NCI-H1694 (cell line): ENCODE results near the gene OR1E2.
"Not testable (repeated sequence)": the region's sequence is repeated elsewhere in the genome, so short reads cannot be mapped to it uniquely, and the experiment has no call there.

Experiments
- DNase-seq: peaks from one replicate; lab custom pipeline; 2025; lab: John Stamatoyannopoulos, UW

OR1E2 gene, protein sequence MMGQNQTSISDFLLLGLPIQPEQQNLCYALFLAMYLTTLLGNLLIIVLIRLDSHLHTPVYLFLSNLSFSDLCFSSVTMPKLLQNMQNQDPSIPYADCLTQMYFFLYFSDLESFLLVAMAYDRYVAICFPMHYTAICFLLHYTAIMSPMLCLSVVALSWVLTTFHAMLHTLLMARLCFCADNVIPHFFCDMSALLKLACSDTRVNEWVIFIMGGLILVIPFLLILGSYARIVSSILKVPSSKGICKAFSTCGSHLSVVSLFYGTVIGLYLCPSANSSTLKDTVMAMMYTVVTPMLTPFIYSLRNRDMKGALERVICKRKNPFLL

DNA sequence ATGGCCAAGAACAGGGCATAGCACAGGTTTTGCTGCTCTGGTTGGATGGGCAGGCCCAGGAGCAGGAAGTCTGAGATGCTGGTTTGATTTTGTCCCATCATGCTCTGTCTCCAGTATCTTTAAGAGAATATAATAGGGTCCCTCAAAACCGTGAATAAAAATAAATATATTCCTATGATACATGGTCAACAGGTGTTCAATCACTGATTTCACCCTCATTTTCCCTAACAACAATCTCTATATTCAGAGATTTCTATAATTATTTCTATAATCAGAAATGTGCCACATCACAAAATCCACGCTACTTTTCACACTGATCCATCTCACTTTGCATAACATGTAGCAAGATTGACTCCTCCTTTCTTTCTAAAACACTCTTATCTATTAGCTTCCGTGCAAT is at the start of gene OR1E2:
OR1E2 (minus strand) TSS at position 101 of the 400 bp plus-strand sequence; CDS start at position 101, 0 bp downstream.
- no peak for DNase-seq

DNA sequence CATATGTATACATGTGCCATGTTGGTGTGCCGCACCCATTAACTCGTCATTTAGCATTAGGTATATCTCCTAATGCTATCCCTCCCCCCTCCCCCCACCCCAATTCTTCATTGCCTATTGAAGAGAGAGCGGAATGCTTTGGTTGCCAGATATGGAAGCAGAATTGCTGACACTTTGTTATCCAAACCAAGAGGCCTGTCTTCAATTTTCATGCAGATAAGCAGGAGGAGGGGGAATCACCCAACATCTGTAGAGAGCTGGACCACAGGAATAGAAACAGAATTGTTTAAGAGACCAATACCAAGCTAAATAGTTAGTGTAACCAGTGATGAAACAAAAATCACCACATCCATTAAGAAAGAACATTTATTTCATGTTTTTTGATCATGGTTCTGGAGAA is 49.2 kb upstream of the OR1E2 start:
- DNase-seq: no peak

DNA sequence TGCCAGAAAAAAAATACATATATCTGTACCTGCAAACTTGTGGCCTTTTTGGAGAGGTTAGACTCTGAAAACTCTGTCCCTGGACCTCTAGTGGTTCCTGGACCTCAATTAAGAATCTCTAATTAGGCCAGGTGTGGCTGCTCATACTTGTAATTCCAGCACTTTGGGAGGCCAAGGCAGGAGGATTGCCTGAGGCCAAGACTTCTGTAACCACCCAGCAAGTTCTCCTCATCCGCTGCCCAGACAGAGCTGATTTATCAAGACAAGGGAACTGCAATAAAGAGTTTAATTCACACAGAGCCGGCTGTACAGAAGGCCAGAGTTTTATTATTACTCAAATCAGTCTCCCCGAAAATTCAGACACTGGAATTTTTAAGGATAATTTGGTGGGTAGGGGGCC is 46.3 kb upstream of the OR1E2 start:
- DNase-seq: no peak

DNA sequence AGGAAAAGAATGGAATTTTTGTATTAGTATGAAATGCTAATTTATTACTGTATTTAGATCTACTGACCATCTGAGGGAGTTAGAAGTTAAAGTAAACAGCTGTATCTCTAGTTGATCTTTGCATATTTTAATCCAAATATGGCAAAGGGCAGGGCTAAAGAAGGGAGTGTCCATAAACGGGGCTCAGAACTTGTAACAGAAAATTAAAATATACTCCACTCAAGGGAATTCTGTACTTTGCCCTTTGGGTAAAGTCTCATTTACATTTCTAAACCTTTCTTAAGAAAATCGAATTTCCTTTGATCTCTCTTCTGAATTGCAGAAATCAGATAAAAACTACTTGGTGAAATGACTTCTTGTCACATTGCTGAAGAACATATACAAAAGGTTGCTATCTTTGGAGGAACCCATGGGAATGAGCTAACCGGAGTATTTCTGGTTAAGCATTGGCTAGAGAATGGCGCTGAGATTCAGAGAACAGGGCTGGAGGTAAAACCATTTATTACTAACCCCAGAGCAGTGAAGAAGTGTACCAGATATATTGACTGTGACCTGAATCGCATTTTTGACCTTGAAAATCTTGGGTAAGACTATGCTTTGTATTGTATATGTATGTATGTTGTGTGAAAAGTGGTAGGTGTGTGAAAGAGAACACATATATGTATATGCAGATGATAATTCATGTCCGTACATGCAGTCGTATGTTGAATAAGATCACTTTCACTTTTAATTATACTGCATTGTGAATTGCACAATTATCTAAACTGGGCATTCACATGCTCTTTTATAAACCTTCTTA is 42.4 kb upstream of the OR1E2 start, which contains the start of gene ASPA:
ASPA (plus strand) TSS at position 186 of the 799 bp plus-strand sequence; CDS start at position 349, 163 bp downstream.
- no peak for DNase-seq

DNA sequence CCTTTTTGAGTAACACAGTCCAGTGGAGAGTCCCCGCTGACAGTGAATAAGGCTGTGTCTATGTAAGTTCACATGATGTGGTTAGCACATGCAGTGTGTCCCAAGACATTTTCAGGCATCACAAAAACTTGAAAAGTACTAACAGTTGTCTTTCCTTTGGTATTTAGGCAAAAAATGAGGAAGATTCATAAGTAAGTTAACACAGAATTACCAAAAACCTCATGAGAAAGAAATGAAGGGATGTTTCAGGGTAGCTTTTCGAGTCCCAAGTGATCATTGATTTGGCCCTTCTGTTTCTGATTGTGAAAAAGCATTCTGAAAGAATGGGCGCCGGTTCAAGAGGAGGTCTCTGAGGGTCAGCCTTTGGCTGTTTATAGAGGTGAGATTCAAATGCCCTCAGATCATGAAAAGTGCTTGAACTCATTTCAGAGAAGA is 41.6 kb upstream of the OR1E2 start:
- DNase-seq: no peak

DNA sequence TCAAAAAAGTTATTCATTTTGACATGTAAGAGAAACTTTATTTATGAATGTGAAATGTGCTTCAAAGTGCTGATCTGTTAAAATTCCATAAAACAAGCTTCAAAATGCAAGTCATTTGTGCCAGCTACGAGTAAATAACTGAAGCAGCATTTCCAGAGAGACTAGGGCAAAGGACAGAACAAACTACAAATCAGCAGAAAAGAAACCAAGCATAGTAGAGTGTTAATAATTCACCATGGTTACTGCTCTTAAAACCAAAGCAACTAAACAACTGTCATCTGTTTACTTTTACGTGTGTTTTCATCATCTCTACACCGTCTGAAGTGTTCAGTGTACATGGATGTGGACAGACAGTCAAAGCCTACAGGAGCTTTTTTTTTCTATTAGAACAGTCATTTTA is 40.6 kb upstream of the OR1E2 start:
- peak; percentile 45 for DNase-seq

GRCh38 chr17:3472137-3472536 is 38.5 kb upstream of the OR1E2 start:
- no peak for DNase-seq

- DNase-seq: no peak
These were observed 38.0 kb upstream of the OR1E2 start, which contains the start of gene SPATA22 for GRCh38 chr17:3471599-3471998. Gene SPATA22, minus strand, starts transcription at chr17:3471819. Its CDS starts 2,494 bp downstream, at chr17:3469325.

- no peak for DNase-seq
These were observed 35.9 kb upstream of the OR1E2 start for GRCh38 chr17:3469529-3469928.

DNA sequence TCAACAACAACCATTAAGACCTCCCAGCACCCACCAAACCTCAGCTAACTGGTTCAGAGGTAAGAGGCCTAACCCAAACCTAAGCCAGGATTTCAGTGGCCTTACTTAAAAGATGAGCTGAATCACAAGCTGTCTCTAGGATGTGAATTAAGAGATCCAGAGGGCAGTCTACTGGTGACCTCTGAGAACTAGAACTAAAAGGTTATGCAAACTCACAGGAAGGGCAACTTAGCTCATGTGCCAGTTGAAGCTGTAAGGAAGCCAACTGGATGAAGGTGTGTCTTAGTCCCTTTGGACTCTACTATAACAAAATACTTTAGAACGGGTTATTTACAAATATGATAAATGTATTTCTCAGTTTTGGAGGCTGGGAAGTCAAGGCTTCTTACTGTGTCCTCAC is 32.7 kb upstream of the OR1E2 start:
- DNase-seq: not testable (repeated sequence)

- no peak for DNase-seq
These were observed 14.5 kb upstream of the OR1E2 start for GRCh38 chr17:3448059-3448665.

- DNase-seq: no peak
These were observed 14.0 kb upstream of the OR1E2 start for GRCh38 chr17:3447625-3448024.

GRCh38 chr17:3440451-3440850 is 6.8 kb upstream of the OR1E2 start:
- DNase-seq: no peak

GRCh38 chr17:3438368-3438767 is 4.7 kb upstream of the OR1E2 start:
- DNase-seq: no peak

DNA sequence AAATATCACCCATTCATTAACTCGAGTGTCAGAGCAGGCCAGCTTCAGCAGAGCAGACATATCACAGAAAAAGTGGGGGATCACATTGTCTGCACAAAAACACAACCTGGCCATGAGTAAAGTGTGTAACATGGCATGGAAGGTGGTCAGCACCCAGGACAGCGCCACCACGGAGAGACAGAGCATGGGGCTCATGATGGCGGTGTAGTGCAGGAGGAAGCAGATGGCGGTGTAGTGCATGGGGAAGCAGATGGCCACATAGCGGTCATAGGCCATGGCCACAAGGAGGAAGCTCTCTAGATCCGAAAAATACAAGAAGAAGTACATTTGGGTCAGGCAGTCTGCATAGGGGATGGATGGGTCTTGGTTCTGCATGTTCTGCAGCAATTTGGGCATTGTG is 426 bp downstream of the OR1E2 start:
- DNase-seq: not testable (repeated sequence)

GRCh38 chr17:3418222-3418621 is 15.4 kb downstream of the OR1E2 start:
- no peak for DNase-seq

DNA sequence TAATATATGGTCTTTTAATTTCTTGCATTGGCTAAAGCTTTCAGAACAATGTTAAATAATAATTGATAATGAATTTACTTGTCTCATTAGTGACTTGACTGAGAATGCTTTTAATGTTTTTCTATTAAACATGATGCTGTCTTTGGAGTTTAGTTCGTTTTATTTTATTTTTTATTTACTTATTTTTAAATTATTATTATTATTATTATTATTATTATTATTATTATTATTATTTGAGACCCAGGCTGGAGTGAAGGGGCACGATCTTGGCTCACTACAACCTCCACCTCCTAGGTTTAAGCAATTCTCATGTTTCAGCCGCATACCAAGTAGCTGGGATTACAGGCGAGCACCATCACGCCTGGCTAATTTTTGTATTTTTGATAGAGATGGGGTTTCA is 18.0 kb downstream of the OR1E2 start:
- DNase-seq: no peak

DNA sequence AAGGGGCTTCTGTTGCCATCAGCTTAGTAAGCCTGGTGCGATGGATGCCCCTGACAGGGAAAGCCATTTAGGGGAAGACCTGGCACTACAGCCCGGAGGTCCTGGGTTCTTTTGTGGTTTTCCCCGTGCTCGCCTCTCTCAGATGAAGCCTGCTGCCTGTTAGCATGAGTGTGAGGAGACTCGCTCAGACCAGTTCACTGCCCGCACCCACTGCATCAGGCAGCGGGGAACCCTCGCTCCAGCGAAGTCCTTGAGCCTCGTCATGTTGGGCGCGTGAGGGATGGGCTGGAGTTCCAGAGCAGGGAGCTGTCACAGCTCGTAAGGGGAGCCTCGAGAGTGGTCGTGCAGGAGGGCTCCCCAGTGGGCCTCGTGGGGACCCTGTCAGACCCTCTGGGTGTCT is 21.4 kb downstream of the OR1E2 start:
- DNase-seq: not testable (repeated sequence)

- no peak for DNase-seq
These were observed 22.6 kb downstream of the OR1E2 start, which contains the start of gene OR3A3 for GRCh38 chr17:3411070-3411469. Gene OR3A3, plus strand, starts transcription at chr17:3411370.

DNA sequence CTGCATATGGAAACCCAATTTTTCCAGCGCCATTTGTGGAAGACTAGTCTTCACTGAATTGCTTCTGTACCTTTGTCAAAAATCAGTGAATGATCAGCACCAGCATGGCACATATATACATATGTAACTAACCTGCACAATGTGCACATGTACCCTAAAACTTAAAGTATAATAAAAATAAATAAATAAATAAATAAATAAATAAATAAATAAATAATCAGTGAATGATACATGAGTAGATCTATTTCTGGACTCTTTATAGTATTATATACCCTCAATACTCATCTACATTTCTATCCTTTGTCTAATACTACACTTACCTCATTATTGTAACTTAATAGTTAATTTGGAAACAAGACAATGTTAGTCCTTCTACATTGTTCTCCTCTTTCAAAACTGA is 29.8 kb downstream of the OR1E2 start:
- not testable (repeated sequence) for DNase-seq

- no peak for DNase-seq
These were observed 31.9 kb downstream of the OR1E2 start for GRCh38 chr17:3401786-3402185.

DNA sequence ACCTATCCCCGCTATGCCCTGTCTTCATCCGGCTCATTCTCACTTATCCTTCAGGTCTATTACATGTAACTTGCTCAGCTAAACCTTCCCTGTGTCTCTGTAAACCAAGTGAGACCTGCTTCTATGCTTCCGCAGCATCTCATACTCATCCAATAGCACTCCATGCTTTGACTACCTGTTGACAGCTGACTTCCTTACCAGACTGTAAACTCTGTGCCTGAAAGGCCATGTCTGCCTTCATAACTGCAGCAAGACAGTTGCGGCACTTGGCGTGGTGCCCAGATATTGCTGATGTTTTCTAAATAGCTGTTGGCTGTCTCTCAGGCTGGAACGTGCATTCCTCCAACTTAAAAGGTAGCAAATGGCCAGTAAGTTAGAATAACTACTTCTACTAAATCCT is 33.6 kb downstream of the OR1E2 start:
- DNase-seq: peak; percentile 2

GRCh38 chr17:3398310-3398709 is 35.3 kb downstream of the OR1E2 start, which contains the start of gene OR1E1:
Gene OR1E1, minus strand, starts transcription at chr17:3398410. Its CDS starts 0 bp downstream, at chr17:3398410.
- DNase-seq: no peak
